Panc1 (cell line): Measurements from ENCODE around the gene DLK2. TPM values are rescaled to one million over a fixed set of nuclear protein-coding genes. Genes with fewer than 3 reads are reported as not detected.
A peak's percentile ranks its signal among the peaks of the same experiment; 100 is the strongest.

Source experiments
- ATAC-seq: fragments of 200-7000 bp; cut with Tn5 transposase; 2 replicates; pipeline ENCODE4 v1.9.1; 2020; ENCODE audit warnings: mild to moderate bottlenecking, moderate library complexity
- BruUV-seq: library from RNA; stranded (reverse); fragments of 400-500 nt; replicated peaks from 2 replicates; lab custom pipeline; 2021; lab: Mats Ljungman, UMichigan
- CTCF ChIA-PET: fragments of 300-600 bp; sonication (Branson Sonifier 250); formaldehyde crosslinking; loops from one replicate; lab custom pipeline; 2022; ENCODE audit warnings: antibody characterized with exemption; lab: Charles Lee
- POLR2A ChIA-PET: fragments of 300-600 bp; sonication (Branson Sonifier 250); formaldehyde crosslinking; loops from one replicate; lab custom pipeline; 2022; ENCODE audit warnings: antibody characterized with exemption; lab: Charles Lee
- DNase-seq: peaks from one replicate; pipeline ENCODE4 v3.0.0-alpha.2; 2010; ENCODE audit warnings: low read depth, low spot score
- H3K27ac ChIP-seq: 2 replicates; pipeline ENCODE4 v1.5.1; 2011; ENCODE audit warnings: mild to moderate bottlenecking, low read length, inconsistent platforms
- H3K27me3 ChIP-seq: fragments of 200-500 bp; sonication (Bioruptor generic); 2 replicates; pipeline ENCODE4 v1.6.0; 2014; ENCODE audit warnings: low read length, inconsistent platforms; ENCODE audit not compliant: control insufficient read depth, insufficient read depth
- H3K36me3 ChIP-seq: fragments of 200-500 bp; sonication (Bioruptor generic); 2 replicates; pipeline ENCODE4 v1.5.1; 2014; ENCODE audit warnings: inconsistent platforms, mild to moderate bottlenecking, low read length, moderate library complexity; ENCODE audit not compliant: control insufficient read depth, insufficient read depth
- H3K4me1 ChIP-seq: 2 replicates; pipeline ENCODE4 v1.5.1; 2011; ENCODE audit warnings: inconsistent platforms, mild to moderate bottlenecking, low read length, moderate library complexity; ENCODE audit not compliant: control insufficient read depth, insufficient read depth
- H3K4me3 ChIP-seq, 2 experiments: 2 replicates each; pipeline ENCODE4 v1.5.1; 2011 to 2012; ENCODE audit warnings: low read depth in 2 of 2, low read length in 2 of 2, mild to moderate bottlenecking in 2 of 2, inconsistent platforms in 1 of 2, moderate library complexity in 1 of 2
- H3K9me3 ChIP-seq: fragments of 200-500 bp; sonication (Bioruptor generic); 2 replicates; pipeline ENCODE4 v1.5.1; 2014; ENCODE audit warnings: low read depth, mild to moderate bottlenecking, inconsistent platforms, low read length, moderate library complexity; ENCODE audit not compliant: control insufficient read depth, insufficient read depth
- POLR2AphosphoS5 ChIP-seq: IDR thresholded peaks from 2 replicates; pipeline ENCODE4 v1.6.1; 2012; ENCODE audit warnings: mild to moderate bottlenecking, low read depth, low read length, moderate library complexity
- SIN3A ChIP-seq: IDR thresholded peaks from 2 replicates; pipeline ENCODE4 v1.6.1; 2012; ENCODE audit warnings: low read depth, mild to moderate bottlenecking, low read length, moderate library complexity, borderline replicate concordance; ENCODE audit not compliant: insufficient read depth
- TCF7L2 ChIP-seq: IDR thresholded peaks from 2 replicates; pipeline ENCODE4 v1.6.1; 2011; ENCODE audit warnings: mild to moderate bottlenecking, low read depth, low read length, inconsistent platforms
- in situ Hi-C: cut with HindIII; loops from 2 replicates; pipeline ENCODE4 v1.10.0; 2016; ENCODE audit warnings: low sequenced_read_pairs, low pct_unique_long_range_greater_than_20kb
- intact Hi-C: fragments of 100-400 bp; cut with micrococcal nuclease; formaldehyde crosslinking; loops from one replicate; pipeline ENCODE4 v1.10.0; 2022; ENCODE audit not compliant: unreplicated experiment
- total RNA-seq: library from RNA; stranded (reverse); gene quantifications from one replicate; pipeline ENCODE4 v1.2.1, GENCODE V29; 2021; ENCODE audit not compliant: unreplicated experiment
- TF ChIP-seq, protein P1 (sequence below), 2 experiments: IDR thresholded peaks; 2 replicates each; pipeline ENCODE4 v1.6.1; 2011 to 2012; ENCODE audit warnings: low read depth in 2 of 2, control low read depth in 1 of 2, low read length in 1 of 2, mild to moderate bottlenecking in 1 of 2, moderate library complexity in 1 of 2; ENCODE audit not compliant: insufficient read depth in 1 of 2
- TF ChIP-seq, protein P2 (sequence below): fragments of 450-650 bp; IDR thresholded peaks from 2 replicates; pipeline ENCODE4 v1.5.1; 2017; ENCODE audit warnings: mild to moderate bottlenecking

Gene DLK2
- total RNA-seq, 1 experiment from 2014 or later = 19.1 TPM

- Histone ChIP-seq H3K9me3 (no peaks in the 10 kb centered on the region), H3K27ac (no peak overlapping the region), H3K4me3 (no peak overlapping the region), H3K27me3 (no peaks in the 10 kb centered on the region), H3K4me1 (peaks cover 19% of the 10 kb centered on the region), H3K36me3 (no peaks in the 10 kb centered on the region; the same call in 1 of the 2 replicates)
- ATAC-seq = no peak
- ChIA-PET CTCF (interaction anchor here (1.0 to 1.6 kb wide), 2 partner anchors 10 to 234 kb away, joined by 3 to 6 read pairs; no protein-coding TSS in a partner anchor), POLR2A (interaction anchor here (0.6 kb wide), 1 partner anchor 70 kb away, joined by 4 read pairs; the partner anchor contains the start of gene ABCC10)
- in situ Hi-C loops = no loop called here
- no peak for DNase-seq
- BruUV-seq = no TSS peak
- intact Hi-C loops = no loop called here
- TF ChIP-seq POLR2AphosphoS5 (no peak), SIN3A (no peak)
Observed at GRCh38 chr6:43497129-43497396, 41.7 kb upstream of the DLK2 start.

DNA sequence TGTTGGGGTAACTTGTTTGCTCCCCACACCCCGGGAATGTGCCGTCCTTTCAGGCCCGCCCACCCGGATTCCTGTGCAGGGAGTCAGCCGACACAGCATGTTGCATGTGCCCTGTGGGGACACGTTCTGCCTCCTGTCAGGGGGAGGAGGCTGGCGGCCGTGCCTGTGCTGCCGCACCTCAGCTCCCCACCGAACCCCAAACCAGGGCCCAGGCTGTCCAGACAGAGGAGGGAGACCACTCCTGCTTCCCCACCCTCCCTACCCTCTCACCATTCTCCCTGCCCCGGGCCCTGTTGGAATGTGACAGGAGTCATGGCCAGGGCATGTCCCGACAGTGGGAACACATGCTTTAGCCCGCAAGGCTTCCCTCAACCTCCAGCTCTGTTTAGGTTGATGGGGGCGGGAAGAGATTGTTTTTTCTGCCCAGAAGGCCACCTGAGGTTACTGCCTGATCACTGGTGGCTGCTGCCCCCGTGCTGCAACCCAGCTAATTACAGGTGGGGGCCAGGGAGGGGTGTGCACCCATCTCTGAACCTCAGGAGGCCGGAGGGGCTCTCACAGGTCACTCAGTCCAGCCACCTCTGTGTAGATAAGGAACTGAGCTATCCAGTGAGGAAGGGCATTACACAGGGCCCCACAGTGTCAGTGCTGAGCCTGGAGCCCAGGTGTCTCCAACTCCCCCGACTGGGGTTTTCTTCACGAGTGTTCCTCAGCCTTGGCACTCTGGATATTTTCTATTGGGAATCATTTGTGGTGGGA is 41.2 kb upstream of the DLK2 start:
- H3K27ac ChIP-seq = no peak overlapping the region
- BruUV-seq = no TSS peak
- H3K27me3 ChIP-seq = no peaks in the 10 kb centered on the region
- ATAC-seq = peak; percentile 57
- no peak for DNase-seq
- no peaks in the 10 kb centered on the region; the same call in 1 of the 2 replicates for H3K36me3 ChIP-seq
- H3K4me1 ChIP-seq = peaks cover 19% of the 10 kb centered on the region
- H3K4me3 ChIP-seq = no peak overlapping the region
- intact Hi-C loops (no loop called here), in situ Hi-C loops (no loop called here)
- H3K9me3 ChIP-seq = no peaks in the 10 kb centered on the region
- CTCF ChIA-PET = interaction anchor here (0.6 to 1.6 kb wide), 3 partner anchors 10 to 233 kb away, joined by 3 to 6 read pairs (median 4); no protein-coding TSS in a partner anchor
- TF ChIP-seq SIN3A = no peak
- TF ChIP-seq, protein P1, sequence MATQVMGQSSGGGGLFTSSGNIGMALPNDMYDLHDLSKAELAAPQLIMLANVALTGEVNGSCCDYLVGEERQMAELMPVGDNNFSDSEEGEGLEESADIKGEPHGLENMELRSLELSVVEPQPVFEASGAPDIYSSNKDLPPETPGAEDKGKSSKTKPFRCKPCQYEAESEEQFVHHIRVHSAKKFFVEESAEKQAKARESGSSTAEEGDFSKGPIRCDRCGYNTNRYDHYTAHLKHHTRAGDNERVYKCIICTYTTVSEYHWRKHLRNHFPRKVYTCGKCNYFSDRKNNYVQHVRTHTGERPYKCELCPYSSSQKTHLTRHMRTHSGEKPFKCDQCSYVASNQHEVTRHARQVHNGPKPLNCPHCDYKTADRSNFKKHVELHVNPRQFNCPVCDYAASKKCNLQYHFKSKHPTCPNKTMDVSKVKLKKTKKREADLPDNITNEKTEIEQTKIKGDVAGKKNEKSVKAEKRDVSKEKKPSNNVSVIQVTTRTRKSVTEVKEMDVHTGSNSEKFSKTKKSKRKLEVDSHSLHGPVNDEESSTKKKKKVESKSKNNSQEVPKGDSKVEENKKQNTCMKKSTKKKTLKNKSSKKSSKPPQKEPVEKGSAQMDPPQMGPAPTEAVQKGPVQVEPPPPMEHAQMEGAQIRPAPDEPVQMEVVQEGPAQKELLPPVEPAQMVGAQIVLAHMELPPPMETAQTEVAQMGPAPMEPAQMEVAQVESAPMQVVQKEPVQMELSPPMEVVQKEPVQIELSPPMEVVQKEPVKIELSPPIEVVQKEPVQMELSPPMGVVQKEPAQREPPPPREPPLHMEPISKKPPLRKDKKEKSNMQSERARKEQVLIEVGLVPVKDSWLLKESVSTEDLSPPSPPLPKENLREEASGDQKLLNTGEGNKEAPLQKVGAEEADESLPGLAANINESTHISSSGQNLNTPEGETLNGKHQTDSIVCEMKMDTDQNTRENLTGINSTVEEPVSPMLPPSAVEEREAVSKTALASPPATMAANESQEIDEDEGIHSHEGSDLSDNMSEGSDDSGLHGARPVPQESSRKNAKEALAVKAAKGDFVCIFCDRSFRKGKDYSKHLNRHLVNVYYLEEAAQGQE (IDR thresholded peaks at IDR 0.05; ENCODE audit: insufficient read depth in 1 of 2, low read depth in 2 of 2, low read length in 1 of 2) = no peak
- TF ChIP-seq, protein P2, sequence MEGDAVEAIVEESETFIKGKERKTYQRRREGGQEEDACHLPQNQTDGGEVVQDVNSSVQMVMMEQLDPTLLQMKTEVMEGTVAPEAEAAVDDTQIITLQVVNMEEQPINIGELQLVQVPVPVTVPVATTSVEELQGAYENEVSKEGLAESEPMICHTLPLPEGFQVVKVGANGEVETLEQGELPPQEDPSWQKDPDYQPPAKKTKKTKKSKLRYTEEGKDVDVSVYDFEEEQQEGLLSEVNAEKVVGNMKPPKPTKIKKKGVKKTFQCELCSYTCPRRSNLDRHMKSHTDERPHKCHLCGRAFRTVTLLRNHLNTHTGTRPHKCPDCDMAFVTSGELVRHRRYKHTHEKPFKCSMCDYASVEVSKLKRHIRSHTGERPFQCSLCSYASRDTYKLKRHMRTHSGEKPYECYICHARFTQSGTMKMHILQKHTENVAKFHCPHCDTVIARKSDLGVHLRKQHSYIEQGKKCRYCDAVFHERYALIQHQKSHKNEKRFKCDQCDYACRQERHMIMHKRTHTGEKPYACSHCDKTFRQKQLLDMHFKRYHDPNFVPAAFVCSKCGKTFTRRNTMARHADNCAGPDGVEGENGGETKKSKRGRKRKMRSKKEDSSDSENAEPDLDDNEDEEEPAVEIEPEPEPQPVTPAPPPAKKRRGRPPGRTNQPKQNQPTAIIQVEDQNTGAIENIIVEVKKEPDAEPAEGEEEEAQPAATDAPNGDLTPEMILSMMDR = peak; percentile 80
- TF ChIP-seq TCF7L2 = no peak
- TF ChIP-seq POLR2AphosphoS5 = no peak
- POLR2A ChIA-PET = interaction anchor here (0.6 kb wide), 2 partner anchors 69 to 346 kb away, joined by 4 to 10 read pairs; partner anchors contain the start of gene ABCC10
